GM21576 (cell line): Measurements from ENCODE around the gene MUC20.

ENCODE experiments used
- ATAC-seq: cut with Tn5 transposase; IDR thresholded peaks from one replicate; pipeline ENCODE4 v1.9.1; 2021; ENCODE audit warnings: mild to moderate bottlenecking, moderate library complexity; ENCODE audit not compliant: unreplicated experiment

Gene MUC20

GRCh38 chr3:195754141-195754540, 33.4 kb downstream of the MUC20 start:
- ATAC-seq, result no peak

- no peak for ATAC-seq
Observed at GRCh38 chr3:195754906-195755305, 34.1 kb downstream of the MUC20 start.

- ATAC-seq, result no peak
Observed at GRCh38 chr3:195755391-195755790, 34.6 kb downstream of the MUC20 start.

- ATAC-seq, result no peak
Observed at GRCh38 chr3:195755791-195756676, 35.3 kb downstream of the MUC20 start.

GRCh38 chr3:195757438-195757770, 36.6 kb downstream of the MUC20 start:
- no peak for ATAC-seq

- no peak for ATAC-seq
Observed at GRCh38 chr3:195757827-195758226, 37.0 kb downstream of the MUC20 start.

- no peak for ATAC-seq
Observed at GRCh38 chr3:195758721-195759353, 38.1 kb downstream of the MUC20 start.

- no peak for ATAC-seq
Observed at GRCh38 chr3:195760345-195761122, 39.8 kb downstream of the MUC20 start.

GRCh38 chr3:195761123-195761566, 40.4 kb downstream of the MUC20 start:
- no peak for ATAC-seq

- ATAC-seq, result no peak
Observed at GRCh38 chr3:195761567-195762248, 40.9 kb downstream of the MUC20 start.

- ATAC-seq, result no peak
Observed at GRCh38 chr3:195762249-195762585, 41.4 kb downstream of the MUC20 start.

- ATAC-seq, result no peak
Observed at GRCh38 chr3:195762611-195763010, 41.8 kb downstream of the MUC20 start.

GRCh38 chr3:195763076-195763830, 42.5 kb downstream of the MUC20 start:
- no peak for ATAC-seq

GRCh38 chr3:195763843-195764825, 43.4 kb downstream of the MUC20 start:
- no peak for ATAC-seq

- ATAC-seq, result no peak
Observed at GRCh38 chr3:195764961-195765706, 44.4 kb downstream of the MUC20 start.

- no peak for ATAC-seq
Observed at GRCh38 chr3:195766671-195767070, 45.9 kb downstream of the MUC20 start.

- ATAC-seq, result no peak
Observed at GRCh38 chr3:195767792-195768191, 47.0 kb downstream of the MUC20 start.

- ATAC-seq, result no peak
Observed at GRCh38 chr3:195768414-195768813, 47.6 kb downstream of the MUC20 start.
